HG03442 (cell line): ENCODE measurements around the gene ZSCAN25.
"Not testable (repeated sequence)": the region's sequence is repeated elsewhere in the genome, so short reads cannot be mapped to it uniquely, and the experiment has no call there.

ENCODE experiments used
- ATAC-seq: cut with Tn5 transposase; IDR thresholded peaks from one replicate; pipeline ENCODE4 v1.9.1; 2021; ENCODE audit warnings: mild to moderate bottlenecking, moderate library complexity; ENCODE audit not compliant: unreplicated experiment

The ZSCAN25 gene

DNA sequence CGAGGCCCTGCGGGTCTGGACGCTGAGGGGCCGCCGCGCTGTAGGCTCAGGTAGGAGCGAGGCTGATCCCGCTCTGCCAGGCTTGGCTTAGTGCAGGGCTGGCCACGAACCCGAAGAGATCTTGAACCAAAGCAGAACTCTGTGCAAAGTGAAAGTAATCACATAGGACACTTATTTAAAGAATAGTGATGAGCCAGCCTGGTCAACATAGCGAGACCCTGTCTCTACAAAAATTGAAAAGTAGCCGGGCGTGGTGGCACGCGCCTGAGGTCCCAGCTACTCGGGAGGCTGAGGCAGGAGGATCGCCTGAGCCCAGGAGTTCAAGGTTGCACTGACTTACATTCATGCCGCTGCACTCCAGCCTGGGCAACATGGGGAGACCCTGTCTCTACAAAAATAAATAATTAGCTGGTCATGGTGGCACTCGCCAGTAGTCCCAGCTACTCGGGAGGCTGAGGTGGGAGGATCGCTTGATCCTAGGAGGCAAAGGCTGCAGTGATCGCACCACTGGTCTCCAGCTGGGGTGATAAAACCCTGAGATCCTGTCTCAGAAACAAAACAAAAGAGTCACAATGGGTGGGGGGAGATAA is 541 bp downstream of the ZSCAN25 start:
- ATAC-seq = no peak

DNA sequence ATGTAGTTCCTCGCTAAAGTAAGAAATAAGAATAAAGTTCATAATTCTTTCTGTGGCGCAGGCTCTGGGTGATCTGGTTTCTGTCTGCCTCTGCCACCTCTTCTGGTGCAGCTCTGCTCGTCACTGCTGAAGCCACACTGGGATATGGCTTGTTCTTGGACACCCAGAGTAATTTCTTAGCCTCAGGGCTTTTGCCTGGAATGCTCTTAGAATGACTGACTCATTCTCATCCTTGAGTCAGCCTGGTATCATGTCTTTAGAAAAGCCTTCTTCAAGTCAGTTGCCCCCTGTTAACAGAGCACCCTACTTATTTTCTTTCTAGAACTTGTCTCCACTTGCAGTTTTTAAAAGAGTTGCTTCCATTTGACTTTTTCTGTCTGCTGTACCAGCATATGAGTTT is 2.0 kb downstream of the ZSCAN25 start:
- ATAC-seq = no peak

DNA sequence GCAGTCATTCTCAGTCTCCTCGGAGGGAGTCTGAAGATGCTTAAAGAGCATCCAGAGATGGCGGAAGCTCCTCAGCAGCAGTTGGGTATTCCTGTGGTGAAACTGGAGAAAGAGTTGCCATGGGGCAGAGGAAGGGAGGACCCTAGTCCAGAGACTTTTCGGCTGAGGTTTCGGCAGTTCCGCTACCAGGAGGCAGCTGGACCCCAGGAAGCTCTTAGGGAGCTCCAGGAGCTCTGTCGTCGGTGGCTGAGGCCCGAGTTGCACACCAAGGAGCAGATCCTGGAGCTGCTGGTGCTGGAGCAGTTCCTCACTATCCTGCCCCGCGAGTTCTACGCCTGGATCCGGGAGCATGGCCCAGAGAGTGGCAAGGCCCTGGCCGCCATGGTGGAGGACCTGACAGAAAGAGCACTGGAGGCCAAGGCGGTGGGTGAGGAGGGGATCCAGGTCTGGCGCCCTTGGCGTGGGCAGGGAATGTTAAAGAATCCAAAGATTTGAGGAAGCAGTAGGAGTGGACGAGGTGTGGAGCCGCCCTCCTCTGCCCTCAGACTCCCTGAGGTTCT is 2.9 kb downstream of the ZSCAN25 start:
- no peak for ATAC-seq

DNA sequence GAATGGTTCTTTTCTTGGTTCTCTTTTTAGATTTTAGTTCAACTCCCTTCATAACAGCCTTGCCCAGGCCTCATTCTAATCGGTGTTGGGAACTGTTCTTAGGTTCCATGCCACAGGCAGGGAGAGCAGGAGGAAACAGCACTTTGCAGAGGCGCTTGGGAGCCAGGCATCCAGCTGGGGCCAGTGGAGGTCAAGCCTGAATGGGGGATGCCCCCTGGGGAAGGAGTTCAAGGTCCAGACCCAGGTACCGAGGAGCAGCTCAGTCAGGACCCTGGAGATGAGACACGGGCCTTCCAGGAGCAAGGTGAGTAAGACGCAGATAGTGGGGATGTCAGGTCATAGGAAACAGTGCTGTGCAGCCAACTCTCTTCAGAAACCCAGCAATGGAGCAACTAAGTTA is 4.5 kb downstream of the ZSCAN25 start:
- no peak for ATAC-seq

DNA sequence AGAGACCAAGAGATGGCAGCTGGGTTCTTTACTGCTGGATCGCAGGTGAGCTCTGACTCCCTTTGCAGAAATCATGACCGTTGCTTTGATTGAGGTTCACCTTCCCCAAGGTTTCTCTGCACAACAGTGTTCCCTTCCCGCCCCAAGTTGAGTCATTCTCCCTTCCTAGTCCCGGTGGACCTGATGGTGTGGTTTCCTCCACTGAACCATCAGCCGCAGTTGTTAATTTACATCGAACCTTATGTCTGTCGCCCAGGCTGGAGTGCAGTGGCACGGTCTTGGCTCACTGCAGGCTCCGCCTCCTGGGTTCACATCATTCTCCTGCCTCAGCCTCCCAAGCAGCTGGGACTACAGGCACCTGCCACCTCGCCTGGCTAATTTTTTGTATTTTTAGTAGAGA is 5.8 kb downstream of the ZSCAN25 start:
- ATAC-seq = no peak

DNA sequence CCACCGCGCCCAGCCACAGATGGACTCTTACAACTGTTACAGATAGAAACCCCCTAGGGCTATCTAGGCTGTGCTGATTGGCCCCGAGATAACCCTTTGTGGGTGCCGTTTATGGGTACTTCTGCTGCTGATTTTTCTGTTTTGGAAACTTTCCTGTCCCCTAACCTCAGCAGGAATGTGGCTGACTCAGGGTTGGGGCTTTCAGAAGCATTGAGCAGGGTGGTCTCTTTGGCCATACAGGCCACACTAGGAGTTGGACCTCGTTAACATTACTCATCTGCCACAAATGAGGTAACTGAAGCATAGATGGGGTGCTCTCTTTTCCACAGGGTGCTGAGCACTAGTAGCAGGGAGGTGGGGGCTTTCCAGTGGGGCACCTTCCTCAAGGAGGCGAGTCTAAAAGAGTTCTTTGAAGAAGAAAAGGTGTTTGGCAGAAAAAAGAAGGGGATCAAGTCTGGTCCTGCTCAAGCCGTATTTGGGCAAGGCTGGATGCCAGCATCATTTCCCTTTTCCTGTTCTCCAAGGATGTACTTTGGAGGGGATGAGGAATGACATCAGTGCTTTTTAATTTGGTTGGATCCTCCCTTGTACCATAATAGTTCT is 6.4 kb downstream of the ZSCAN25 start:
- no peak for ATAC-seq

DNA sequence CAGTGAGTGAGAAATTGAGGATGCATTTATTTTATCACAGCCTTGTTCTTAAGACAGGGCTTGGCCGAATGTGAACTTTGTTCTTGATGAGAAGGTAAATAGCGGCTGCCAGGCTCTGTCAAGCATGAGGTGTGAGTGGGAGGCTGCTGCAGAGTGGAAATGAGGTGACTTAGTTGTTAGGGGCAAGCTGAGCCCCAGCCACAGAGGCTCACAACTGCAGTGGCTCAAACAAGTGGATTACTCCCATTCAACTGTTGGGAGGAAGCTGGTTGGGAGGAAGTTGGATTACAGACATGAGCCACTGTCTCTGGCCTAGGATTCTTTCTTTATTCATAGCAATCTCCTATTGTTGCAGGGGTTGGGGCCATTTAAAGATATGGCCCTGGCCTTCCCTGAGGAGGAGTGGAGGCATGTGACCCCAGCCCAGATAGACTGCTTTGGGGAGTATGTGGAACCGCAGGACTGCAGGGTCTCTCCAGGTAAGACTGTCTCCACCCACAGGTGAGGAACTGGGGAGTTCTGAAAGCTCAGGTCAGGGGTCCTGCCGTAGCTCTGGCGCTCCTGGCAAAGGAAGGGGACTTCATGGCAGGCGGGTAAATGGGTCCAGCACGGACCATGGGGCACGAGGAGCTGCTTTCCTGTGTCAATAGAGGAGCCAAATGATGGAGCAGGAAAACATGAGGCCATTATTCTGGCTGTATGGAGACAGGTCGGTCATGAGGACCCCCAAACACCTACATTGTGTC is 7.1 kb downstream of the ZSCAN25 start:
- no peak for ATAC-seq

DNA sequence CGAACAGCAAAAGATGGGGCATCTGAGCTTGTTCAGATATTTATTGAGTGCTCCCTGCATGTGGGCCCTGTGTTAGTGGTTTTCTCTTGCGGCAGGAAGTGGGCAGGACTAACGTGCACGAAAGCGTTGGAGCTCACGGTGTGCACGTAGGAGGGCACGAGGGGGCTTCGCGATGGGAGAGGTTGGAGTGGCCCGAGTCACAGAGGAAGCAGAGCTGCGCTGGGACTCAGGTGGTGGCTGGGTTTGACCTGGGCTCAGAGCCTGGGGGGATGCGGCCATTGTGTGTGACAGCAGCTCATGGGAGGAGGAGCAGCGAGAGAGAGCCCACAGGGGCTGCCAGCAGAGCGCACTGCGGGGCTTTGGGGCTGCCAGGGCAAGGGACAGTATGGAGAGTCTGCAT is 7.7 kb downstream of the ZSCAN25 start:
- no peak for ATAC-seq

DNA sequence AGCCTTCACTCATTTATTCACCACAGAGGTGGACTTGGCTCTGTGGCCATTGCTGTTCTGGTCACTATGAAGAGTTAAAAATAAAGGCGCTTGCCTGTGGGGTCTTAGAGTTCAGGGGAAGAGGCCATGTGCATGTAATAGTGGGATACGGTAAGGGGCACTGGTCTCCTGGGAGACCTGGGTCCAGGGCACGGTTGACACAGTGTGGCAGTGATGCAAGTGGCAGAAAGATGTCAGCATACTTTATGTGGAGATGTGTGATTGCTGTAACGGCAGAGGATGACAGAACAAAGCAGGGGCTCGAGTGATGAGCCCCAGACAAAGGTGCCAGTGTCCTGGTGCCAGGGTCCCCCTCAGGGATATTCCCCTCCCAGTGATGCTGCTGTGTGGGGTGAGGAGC is 8.6 kb downstream of the ZSCAN25 start:
- ATAC-seq = no peak

DNA sequence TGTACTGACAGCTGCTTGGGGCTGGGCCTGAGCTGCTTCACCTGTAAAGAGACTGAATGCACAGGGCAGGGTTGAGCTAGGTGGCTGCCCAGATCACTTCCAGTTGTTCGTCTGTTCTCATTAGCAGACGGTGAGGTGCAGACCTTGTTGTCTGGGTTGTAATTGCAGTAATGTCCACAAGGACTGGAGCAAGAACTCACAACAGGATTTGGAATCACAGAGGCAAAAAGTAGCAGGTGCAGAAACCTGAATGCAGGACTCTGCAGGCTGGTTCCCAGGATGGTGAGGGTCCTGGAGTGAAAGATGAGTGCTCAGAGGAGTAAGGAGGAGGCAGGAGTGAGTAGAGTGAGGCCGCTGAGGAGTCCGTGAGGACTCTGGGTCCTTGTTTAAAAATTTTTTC is 9.2 kb downstream of the ZSCAN25 start:
- ATAC-seq = no peak

DNA sequence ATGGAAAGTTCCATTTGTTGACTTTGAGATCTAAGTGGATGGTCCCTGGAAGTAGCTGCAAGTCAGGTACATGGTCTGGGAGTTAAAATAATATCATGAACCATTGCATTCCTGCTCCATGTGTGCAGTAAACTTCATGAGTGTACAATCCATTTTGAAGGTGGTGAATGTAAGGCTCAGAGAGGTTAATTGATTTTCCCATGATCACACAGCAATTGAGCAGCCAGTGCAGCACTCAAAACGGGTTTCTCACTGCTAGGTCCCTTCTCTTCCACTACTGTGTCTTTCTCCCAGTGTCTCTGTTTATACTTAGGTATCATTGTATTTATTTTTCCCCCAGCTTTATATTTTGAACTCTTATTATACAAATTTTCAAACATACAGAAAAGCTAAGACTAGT is 9.9 kb downstream of the ZSCAN25 start:
- ATAC-seq = no peak

DNA sequence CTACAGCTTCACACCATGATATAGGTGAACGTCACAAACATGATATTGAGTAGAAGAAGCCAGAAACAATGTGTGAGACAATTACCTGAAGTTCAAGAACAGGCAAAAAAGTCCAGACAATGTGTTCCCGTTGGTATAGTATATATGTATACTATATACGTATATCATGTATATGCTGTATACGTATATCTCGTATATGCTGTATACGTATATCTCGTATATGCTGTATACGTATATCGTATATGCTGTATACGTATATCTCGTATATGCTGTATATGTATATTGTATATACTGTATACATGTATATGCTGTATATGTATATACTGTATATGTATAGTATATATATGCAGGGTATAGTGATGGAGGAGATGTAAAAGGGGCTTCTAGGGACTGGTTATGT is 10.8 kb downstream of the ZSCAN25 start:
- ATAC-seq = no peak

DNA sequence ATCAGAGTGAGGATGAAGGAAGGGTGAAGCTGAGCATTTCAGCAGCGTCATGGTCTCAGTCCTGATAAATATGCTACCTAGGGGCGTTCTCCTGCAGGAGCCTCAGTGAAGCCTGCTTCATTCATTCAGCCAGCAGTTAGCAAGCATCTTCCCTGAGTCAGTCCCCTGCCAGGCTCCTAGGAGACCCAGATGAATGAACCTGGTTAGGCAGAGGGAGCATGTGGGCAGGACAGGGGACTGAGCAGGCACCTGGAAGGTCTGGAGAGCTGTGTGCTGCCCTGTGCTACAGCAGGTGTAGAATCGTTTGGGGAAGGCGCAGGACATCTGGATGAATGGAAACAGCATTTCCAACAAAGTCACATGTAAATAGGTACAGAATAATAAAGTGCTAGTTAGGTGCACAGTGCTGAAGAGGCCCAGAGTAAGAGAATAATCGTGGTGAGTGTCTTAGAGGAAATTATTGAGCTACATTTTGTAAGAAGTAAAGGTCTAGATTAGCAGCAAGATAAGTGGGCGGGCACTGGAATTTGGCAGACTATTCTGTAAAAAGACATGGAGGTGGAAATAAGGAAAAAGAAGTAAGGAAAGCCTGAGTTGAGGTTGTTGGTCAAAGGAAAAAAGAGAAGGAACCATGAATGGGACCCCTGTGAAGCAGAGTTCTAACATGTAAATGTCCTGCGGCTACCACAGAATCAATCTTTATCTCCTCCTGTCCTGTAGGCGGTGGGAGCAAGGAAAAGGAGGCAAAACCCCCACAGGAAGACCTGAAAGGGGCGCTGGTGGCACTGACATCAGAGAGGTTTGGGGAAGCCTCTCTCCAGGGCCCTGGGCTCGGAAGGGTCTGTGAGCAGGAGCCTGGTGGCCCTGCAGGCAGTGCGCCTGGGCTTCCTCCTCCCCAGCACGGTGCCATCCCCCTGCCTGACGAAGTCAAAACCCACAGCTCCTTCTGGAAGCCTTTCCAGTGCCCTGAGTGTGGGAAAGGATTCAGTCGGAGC is 12.0 kb downstream of the ZSCAN25 start:
- ATAC-seq = no peak

DNA sequence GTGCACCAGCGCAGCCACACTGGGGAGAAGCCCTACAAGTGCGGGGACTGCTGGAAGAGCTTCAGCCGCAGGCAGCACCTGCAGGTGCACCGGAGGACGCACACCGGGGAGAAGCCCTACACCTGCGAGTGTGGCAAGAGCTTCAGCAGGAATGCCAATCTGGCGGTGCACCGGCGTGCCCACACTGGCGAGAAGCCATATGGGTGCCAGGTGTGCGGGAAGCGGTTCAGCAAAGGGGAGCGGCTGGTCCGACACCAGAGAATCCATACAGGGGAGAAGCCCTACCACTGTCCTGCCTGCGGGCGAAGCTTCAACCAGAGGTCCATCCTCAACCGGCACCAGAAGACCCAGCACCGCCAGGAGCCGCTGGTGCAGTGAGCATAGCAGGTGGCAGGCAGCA is 12.9 kb downstream of the ZSCAN25 start:
- ATAC-seq = no peak

DNA sequence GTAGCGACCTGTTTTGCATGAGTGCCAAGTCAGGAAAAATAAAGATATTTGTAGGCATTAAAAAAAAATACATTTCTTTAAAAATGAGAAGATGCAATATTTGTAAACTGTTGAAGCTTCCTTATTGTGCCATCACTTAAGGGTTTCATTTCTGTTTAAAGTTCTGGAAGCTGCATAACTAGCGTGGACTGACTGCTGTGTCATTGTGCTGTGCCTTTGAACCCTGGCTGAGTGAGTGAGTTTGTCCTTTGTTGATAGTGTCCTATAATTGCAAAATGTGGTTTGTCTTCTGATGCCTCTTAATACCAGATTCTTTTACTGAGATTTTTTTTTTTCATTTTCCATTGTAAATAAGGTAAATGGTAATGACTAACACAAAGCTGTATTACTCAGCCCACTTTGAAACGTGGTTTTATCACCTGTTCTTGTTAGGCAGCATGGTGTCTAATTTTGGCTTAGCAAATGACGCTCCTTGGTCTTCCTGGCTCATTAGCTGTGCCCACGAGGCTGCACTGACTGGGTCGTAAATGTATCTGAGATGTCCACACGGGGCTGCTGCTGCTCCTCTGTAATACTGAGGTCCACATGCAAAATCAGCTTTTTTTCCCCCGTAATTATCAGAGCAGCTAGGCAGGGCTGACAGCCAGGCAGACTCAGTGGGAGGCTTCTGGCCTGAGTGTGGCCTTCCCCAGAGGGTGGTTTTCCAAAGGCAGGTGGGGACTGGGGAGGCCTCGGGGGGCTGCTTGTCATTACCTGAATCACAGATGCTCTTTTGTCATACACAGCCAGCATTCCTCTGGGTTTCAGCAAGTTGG is 14.8 kb downstream of the ZSCAN25 start:
- ATAC-seq = no peak

DNA sequence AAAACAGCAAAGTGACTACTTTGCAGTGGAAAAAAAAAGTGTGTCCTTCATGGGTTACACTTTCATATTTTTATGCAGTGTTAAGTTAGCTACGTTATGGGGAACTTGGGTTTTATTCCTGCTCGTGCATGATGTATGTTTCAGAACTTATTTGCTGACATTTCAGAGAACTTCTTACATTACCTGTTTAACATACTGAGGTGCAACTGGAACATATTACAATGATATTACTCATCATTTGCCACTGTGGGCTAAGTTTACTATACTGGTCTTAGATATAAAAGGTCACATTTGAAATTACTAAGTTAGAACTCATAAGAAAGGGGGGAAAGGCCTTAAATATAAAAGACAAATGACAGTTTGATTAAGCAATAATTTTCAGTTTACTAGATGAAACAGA is 20.7 kb downstream of the ZSCAN25 start:
- ATAC-seq = not testable (repeated sequence)

DNA sequence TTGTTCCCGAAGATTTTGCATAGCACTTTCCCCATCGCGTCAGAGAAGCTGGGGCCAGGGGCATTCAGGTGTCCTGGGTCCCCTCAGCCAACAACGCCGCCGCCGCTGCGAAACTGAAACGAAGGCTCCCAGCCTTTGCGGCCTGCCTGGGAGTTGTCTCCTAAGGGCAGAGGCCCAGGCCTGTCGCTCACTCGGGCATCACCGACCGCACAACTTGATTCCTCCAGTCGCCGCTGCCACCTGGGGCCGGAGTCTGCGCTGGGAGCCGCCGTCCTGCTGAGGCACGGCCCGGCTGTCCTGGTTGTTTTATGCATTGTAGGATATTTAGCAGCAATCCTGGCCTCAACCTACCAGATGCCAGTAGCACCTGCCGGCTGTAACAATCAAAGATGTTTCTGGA is 22.0 kb downstream of the ZSCAN25 start:
- no peak for ATAC-seq

DNA sequence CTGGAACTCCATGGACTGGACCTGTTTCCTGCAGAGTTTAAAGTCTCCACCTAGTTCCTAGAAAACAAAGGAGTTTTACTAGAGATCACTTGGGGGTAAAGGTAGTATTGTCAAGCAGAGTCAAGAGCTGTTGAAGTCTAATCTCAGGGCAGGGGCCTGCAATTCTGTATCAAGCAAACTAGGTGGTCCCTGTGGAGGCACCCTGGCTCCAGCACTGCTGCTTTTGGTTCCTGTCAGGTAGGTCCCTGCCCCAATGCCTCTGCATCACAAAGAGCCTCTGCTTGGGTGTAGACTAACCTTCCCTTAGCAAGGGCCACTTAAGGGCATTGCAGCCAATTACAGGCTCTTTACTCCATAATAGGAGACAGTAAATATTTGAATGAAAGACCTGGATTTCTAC is 22.5 kb downstream of the ZSCAN25 start:
- ATAC-seq = no peak

DNA sequence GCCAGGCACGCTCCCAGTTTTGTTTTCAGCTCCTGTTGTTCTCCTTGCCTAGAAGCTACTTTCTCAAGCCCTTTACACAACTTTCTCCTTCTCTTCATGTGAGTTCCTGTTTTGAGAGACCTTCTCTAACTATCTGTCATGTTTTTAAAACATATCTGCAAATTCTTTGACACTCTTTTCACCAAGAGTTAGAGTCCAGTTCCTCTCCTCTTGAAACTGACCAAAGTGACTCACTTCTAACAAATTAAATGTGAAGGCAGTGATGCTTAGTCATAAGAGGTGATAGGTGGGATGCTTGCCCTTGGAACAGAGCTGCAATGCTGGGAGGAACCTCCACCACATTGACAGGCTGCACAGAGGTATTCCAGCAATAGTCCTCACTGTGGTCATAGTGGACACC is 25.3 kb downstream of the ZSCAN25 start:
- no peak for ATAC-seq

DNA sequence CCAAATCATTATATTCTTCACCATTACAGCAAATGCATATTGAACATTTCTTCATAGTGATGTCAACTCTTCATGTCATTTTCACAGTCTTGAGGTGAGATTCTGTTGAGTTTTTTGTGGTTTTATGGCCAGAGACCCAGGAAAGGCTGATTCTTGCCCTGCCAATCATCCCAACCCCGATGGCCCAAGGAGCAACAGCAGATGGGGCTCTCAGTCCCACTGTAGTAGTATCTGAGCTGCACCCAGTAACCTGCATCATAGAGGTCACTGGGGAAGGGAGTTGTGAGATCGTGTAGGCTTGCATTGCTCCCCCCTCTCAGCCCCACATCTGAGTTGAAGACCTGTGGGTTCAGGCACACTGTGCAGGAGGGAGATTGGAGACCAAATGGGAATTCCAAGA is 26.7 kb downstream of the ZSCAN25 start:
- no peak for ATAC-seq
